GOT3 (cell line): ENCODE measurements around the gene ABCC9.

Experiments
- DNase-seq: peaks from one replicate; lab custom pipeline; 2025; ENCODE audit warnings: mixed read lengths; lab: John Stamatoyannopoulos, UW

Gene ABCC9

DNA sequence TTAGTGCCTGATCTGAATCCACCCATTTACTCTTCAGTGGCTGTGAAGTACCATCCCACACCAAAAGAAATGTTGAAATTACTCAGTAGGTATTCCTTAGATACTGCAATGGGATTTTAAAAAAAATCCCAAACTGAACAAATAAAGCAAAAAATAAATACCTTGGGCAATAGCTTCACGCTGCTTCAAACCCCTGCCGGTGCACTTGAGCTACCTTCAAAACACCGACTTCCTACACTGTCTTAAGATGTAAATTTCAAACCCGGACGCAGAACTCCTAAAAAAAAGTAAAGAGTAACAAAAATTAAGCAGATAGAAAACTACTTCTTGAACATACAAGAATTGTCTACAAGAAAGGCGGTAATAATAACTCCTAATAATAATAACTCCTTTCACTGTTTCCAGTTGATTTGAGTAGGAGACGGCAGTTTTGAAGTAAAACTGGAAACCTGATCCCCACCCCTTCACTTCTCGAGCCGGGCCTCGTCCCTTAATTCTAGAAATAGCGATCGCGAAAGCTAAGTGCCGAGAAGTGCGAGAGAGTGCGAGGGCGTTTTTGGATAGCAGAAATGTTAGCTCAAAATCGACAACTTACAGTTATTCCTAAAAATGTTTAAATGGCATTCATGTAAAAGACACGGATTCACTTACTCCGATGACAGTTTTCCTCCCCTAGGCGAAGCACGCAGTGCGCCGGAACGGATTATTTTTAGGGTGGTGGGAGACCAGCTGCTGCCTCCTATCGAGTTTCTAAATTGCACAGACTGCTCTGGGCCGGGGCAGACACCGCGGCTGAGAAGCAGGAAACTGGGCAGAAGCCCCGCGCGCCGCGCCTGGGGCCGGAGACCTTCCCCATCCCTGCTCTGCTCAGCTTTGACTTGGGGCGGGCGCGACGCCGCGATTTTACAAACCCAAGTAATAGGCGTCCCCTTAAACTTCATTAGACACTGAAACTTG lies at the start of gene ABCC9:
Gene ABCC9, minus strand, starts transcription at position 878 of the 957 bp plus-strand sequence. CDS start 4,752 bp downstream, outside the sequence.
- no peak for DNase-seq

DNA sequence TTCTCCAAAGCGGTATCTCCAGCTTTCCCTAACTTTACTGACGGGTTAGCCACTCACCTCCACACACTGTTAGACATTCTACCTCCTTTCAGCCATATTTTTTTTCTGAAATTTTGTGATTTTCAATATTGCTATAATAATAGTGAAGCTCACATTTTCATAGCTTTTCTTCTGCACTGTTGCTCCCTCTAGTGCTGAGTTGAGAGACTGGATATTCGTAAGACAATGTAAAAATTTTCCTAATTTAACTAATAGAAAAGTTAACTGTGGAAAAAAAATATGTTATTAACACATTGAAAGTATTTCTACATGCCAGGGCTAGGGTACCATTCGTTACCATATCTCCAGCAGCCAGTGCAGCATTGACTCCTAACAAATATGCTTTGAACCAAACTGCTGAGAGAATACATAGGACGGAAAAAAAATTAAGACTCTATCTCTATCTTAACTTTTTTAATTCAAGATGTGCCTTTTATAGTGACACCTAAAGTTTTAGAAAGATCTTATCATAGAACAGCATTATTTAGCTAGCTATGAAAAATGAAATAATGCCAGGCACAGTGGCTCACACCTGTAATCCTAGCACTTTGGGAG lies 48.7 kb upstream of the ABCC9 start:
- DNase-seq: no peak

- no peak for DNase-seq
Observed at GRCh38 chr12:21988619-21989018, 47.4 kb upstream of the ABCC9 start.

- DNase-seq: no peak
Observed at GRCh38 chr12:21987755-21988154, 46.5 kb upstream of the ABCC9 start.

- DNase-seq: no peak
Observed at GRCh38 chr12:21985155-21985554, 43.9 kb upstream of the ABCC9 start.

DNA sequence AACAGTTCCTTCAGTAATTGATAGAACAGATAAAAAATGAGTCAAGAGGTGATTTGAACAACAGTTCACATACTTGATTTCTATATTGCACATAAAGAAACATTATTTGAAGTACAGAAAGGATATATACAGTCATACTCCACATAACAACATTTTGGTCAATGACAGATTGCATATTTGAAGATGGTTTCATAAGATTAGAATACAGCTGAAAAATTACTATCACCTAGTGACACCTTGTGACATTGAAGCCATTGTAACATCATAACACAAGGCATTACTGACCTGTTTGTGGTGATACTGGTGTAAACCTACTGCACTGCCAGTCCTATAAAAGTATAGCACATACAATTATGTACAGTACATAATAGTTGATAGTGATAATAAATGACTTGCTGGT lies 43.1 kb upstream of the ABCC9 start:
- DNase-seq: no peak

GRCh38 chr12:21983095-21983494 lies 41.9 kb upstream of the ABCC9 start:
- no peak for DNase-seq

DNA sequence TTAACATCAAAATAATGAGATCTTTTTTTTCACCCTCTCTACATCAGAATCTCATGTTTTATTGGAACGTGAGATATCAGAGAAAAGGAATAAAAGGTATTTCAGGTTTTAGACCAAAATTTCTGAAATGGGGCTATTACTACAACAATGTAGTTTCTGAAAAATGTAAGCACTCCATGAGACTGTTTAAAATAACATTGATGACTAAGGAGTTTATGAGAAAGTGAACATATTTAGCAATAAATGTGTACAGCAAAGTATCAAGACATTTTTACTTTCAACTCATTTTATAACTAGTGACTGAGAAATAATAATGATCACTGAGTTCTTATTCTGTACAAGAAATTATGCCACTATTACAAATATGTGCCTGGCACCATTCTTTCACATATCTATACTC lies 39.3 kb upstream of the ABCC9 start:
- DNase-seq: no peak

GRCh38 chr12:21975293-21975692 lies 34.1 kb upstream of the ABCC9 start:
- no peak for DNase-seq

DNA sequence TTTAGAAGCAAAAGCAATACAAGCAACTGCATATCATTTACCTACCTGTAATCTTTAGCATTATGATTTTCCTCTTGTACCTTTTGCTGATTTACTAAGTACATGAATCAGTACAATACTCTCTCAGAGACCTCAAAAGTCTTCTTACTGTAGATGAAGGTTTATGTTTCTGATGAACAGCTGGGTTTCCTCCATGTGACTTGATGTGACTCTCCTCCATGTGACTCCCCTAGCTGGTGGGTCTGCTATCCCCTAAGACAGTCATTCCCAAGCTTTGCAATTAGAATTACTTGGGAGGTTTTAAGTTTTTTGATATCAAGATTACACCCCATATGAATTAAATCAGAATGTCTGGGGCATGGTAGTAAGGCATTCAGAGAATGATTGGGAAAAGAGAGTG lies 32.0 kb upstream of the ABCC9 start:
- DNase-seq: no peak

DNA sequence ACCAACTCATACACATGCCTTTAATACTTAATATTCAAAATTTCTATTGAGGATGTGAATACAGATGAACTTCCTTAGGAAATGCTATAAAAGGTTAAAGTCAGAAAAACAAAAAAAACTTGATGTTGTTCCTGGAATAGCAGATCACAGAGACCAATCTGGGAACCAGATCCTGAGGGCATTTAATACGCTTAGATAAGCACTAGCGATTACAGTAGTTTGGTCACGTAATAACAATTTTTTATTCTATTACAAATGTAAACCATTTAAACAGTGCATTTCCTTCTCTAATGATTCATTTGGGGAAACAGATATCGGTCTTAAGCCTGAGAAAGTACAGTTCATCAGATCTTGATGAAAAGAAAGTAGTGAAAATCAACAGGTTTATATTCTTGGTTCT lies 30.8 kb upstream of the ABCC9 start:
- no peak for DNase-seq

DNA sequence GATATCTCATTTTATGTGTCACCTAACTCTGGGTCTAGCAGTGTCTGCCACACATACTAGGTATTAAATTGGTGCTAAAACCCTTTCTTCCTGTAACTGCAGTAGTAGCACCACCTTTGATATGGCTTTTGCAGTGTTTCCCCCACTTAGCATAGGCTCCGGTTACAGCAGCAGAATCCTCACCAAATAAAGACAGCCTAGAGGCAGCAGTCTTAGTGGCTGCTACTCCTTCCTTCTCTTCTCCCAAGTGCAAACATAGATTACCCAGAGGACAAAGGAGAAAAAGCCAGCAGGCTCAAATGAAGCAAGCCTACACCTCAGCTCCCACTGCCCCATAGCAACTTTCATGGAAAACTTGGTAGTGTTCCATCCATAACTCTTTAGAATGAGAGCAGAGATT lies 30.1 kb upstream of the ABCC9 start:
- no peak for DNase-seq

- DNase-seq: no peak
Observed at GRCh38 chr12:21962821-21963220, 21.6 kb upstream of the ABCC9 start.

GRCh38 chr12:21962236-21962635 lies 21.0 kb upstream of the ABCC9 start:
- DNase-seq: no peak

DNA sequence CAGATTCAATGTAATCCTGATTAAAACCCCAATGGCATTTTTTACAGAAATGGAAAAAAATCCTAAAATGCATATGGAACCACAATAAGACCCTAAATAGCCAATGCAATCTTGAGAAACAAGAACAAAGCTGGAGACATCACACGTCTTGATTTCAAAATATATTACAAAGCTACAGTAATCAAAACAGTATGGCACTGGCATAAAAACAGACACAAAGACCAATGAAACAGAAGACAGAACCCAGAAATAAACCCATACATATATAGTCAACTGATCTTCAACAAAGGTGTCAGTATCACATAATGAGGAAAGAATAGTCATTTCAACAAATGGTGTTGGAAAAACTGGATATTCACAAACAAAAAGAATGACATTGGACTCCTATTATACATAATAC lies 9.4 kb upstream of the ABCC9 start:
- DNase-seq: no peak

GRCh38 chr12:21949036-21949435 lies 7.8 kb upstream of the ABCC9 start:
- no peak for DNase-seq

GRCh38 chr12:21946983-21947382 lies 5.8 kb upstream of the ABCC9 start:
- no peak for DNase-seq

- no peak for DNase-seq
Observed at GRCh38 chr12:21945002-21945401, 3.8 kb upstream of the ABCC9 start.

DNA sequence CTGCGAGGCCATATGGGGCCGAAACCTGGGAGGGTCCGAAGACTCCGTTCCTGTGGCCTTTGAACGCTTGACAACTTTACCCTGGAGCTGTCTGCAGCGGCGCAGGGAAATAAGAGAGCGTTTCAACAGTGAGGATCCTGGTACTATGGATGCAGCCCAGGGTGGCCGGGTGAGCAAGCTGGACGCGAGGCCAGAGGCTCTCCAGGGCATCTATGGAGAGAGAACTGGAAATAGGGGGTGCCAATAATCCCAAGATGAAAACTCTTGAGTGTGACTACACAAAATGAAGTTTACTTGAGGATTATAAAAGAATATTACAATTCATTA lies 1.1 kb upstream of the ABCC9 start:
- DNase-seq: no peak

- DNase-seq: peak; percentile 24
Observed at GRCh38 chr12:21941506-21942376, 515 bp upstream of the ABCC9 start.

DNA sequence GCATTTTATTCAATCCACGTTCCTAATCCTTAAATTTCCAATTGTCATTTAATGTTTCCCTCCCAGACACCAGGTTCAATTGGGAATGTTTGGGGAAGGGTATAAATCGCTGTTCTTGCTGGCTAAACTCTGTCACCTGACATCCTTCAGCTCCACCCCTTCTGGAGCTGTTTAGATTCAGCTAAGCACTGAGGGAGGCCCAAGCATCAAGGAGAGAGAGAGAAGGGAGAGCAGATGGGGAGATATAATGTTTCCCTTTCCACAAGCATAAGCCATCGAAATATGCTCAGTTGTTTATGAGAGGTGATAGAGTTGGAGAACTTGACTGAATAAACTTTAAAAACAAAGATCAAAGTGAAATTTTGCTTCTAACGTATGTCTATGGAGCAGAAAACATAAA lies 1.8 kb downstream of the ABCC9 start:
- no peak for DNase-seq

- no peak for DNase-seq
Observed at GRCh38 chr12:21938879-21939278, 2.3 kb downstream of the ABCC9 start.

GRCh38 chr12:21934173-21934572 lies 7.1 kb downstream of the ABCC9 start:
- no peak for DNase-seq
